C4-2B (cell line): ENCODE measurements around the gene SNAI3.

Experiments used
- H3K27ac ChIP-seq: fragments of 450-650 bp; 2 replicates; pipeline ENCODE4 v1.5.1; 2017
- CTCF ChIP-seq: fragments of 450-650 bp; conservative IDR thresholded peaks from 2 replicates; pipeline ENCODE4 v1.5.1; 2017; ENCODE audit warnings: mild to moderate bottlenecking
- ZFX ChIP-seq: fragments of 450-650 bp; IDR thresholded peaks from 2 replicates; pipeline ENCODE4 v1.6.1; 2017

Gene SNAI3

GRCh38 chr16:88724855-88725555 is 38.7 kb upstream of the SNAI3 start:
- TF ChIP-seq ZFX, result no peak
- TF ChIP-seq CTCF, result no peak
- H3K27ac ChIP-seq, result no peak overlapping the region

- no peak for TF ChIP-seq CTCF
- TF ChIP-seq ZFX, result no peak
- H3K27ac ChIP-seq, result no peak overlapping the region
Observed at GRCh38 chr16:88723911-88724310, 37.6 kb upstream of the SNAI3 start.

- no peak overlapping the region for H3K27ac ChIP-seq
- TF ChIP-seq CTCF (no peak), ZFX (no peak)
Observed at GRCh38 chr16:88723507-88723887, 37.2 kb upstream of the SNAI3 start.

- TF ChIP-seq CTCF (no peak), ZFX (no peak)
- H3K27ac ChIP-seq, result no peak overlapping the region
Observed at GRCh38 chr16:88722784-88723506, 36.6 kb upstream of the SNAI3 start.

- TF ChIP-seq ZFX (no peak), CTCF (no peak)
Observed at GRCh38 chr16:88721815-88722755, 35.8 kb upstream of the SNAI3 start.

GRCh38 chr16:88721236-88721635 is 34.9 kb upstream of the SNAI3 start:
- TF ChIP-seq ZFX (no peak), CTCF (no peak)
- H3K27ac ChIP-seq, result no peak overlapping the region

More at GRCh38 chr16:88721815-88722755, 35.8 kb upstream of the SNAI3 start:
- H3K27ac ChIP-seq, result no peak overlapping the region
